ENCODE measurements around the gene FKBP4. TPM values are rescaled to one million over a fixed set of nuclear protein-coding genes. Genes with fewer than 3 reads are reported as not detected.
A peak's percentile ranks its signal among the peaks of the same experiment; 100 is the strongest.

The FKBP4 gene
- total and polyA plus RNA-seq, 7 donors, result 62.4 to 122 (median 86.2) TPM

DNA sequence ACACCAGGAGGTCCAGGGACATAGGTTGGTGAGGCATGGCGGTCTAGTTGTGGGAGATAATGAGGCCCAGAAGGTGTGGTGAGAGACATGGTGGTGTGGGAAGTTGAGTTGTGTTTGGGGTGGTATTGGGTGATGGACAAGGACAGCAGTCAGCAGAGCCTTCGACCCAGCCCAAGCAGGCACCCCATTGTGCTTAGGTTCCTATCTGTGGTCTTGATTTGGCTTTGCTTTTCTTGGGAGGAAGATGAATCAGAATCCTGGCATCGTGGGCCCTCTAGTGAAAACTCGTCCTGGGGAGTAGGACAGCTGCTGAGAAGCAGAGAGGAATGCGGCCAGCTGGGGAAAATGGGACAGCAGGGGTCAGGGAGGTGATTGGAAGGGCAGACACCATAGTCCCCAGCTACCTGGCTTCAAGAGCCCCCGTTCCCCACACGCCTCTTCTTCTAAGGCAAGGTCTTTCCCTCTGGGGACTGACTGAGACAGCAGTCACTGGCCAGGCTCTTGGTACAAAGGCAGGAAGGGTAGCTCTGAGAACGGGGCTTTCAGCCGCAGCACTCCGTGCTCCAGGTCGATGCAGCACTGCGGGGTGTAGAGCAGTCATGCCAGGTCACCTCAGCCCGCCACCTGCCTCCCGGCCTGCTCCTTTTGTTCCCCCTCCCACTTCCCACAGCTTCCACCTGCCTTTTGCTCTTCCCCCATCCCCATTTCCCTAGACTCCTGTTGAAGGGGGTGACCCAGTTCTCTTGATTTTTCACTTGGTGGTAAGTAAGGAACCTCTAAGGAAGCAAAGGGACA is 32.1 kb downstream of the FKBP4 start:
- intact Hi-C loops (cut with DNase I), result no loop called here
- TF ChIP-seq, protein P1, sequence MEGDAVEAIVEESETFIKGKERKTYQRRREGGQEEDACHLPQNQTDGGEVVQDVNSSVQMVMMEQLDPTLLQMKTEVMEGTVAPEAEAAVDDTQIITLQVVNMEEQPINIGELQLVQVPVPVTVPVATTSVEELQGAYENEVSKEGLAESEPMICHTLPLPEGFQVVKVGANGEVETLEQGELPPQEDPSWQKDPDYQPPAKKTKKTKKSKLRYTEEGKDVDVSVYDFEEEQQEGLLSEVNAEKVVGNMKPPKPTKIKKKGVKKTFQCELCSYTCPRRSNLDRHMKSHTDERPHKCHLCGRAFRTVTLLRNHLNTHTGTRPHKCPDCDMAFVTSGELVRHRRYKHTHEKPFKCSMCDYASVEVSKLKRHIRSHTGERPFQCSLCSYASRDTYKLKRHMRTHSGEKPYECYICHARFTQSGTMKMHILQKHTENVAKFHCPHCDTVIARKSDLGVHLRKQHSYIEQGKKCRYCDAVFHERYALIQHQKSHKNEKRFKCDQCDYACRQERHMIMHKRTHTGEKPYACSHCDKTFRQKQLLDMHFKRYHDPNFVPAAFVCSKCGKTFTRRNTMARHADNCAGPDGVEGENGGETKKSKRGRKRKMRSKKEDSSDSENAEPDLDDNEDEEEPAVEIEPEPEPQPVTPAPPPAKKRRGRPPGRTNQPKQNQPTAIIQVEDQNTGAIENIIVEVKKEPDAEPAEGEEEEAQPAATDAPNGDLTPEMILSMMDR (IDR thresholded peaks at IDR 0.05), result no peak
- DNase-seq, result peak in 1 of 2 donors; percentile 42
- H3K9me3 ChIP-seq, result no peaks in the 10 kb centered on the region
- 79 to 88% (median 85%) methylated on average over 14 of the region's 14 CpGs for WGBS, 3 donors
- no peak for ATAC-seq
- H3K36me3 ChIP-seq (ENCODE audit: insufficient read depth in 1 of 2, low read depth in 1 of 2), result peaks cover 11 to 100% of the 10 kb centered on the region in 2 donors
- H3K27ac ChIP-seq, result no peak overlapping the region
- no peak overlapping the region for H3K4me3 ChIP-seq
- no peaks in the 10 kb centered on the region for H3K4me1 ChIP-seq
- H3K27me3 ChIP-seq (ENCODE audit: insufficient read depth in 3 of 3, low read length in 2 of 3), result no peaks in the 10 kb centered on the region

DNA sequence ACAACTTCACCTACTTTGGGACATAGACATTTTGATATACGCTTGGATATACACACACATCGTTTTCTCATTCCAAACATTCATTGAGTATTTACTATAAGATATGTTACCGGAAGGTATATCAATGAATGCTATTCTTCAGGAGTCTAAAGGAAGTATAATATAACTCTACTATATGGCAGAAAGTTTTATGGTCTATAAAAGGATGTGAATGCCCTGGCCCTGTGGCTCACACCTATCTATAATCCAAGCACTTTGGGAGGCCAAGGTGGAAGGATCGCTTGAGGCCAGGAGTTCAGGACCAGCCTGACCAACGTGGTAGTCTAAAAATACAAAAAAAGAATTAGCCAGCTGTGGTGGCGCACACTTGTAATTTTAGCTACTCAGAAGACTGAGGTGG is 34.5 kb downstream of the FKBP4 start:
- intact Hi-C loops (cut with DNase I), result no loop called here
- Histone ChIP-seq H3K9me3 (no peaks in the 10 kb centered on the region), H3K4me1 (peaks cover under 1% of the 10 kb centered on the region), H3K27me3 (ENCODE audit: insufficient read depth in 3 of 3, low read length in 2 of 3) (no peaks in the 10 kb centered on the region), H3K27ac (no peak overlapping the region), H3K4me3 (no peak overlapping the region), H3K36me3 (ENCODE audit: insufficient read depth in 1 of 2, low read depth in 1 of 2) (peaks cover 7 to 84% of the 10 kb centered on the region in 2 donors)
- 86 to 91% (median 88%) methylated on average over 6 of the region's 6 CpGs for WGBS, 3 donors
- TF ChIP-seq, protein P1 (IDR thresholded peaks at IDR 0.05), result no peak
- ATAC-seq (no peak), DNase-seq (no peak)

DNA sequence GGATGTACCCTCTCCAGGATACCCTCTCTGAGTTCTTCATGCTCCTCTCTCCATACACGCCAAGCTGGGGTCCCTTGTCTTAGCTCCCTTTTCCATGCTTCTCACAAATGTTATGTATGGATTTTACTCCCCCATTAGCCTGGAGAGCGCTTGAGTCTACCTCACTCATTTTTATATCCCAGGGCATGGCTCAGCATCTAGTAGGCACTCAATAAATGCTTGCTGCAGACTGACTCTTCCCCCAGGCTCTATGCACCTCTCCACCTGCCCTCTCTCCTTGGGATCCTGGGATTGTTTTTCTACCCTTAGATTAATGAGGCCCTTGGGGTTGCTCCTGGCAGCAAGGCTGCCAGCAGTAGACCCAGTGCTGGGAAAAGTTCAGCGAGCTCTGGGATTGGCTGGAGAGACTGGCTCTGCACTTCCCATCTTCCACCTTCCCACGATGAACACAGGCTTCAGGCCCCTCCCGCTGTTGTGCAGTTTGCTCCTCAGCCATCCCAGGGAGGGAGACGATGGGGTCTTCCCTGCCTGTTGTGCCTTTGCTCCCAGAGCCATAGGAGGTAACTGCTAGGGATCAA is 37.9 kb downstream of the FKBP4 start:
- Histone ChIP-seq H3K27me3 (ENCODE audit: insufficient read depth in 3 of 3, low read length in 2 of 3) (no peaks in the 10 kb centered on the region), H3K36me3 (ENCODE audit: insufficient read depth in 1 of 2, low read depth in 1 of 2) (peaks cover 1 to 53% of the 10 kb centered on the region in 2 donors), H3K4me1 (peaks cover 6% of the 10 kb centered on the region), H3K27ac (no peak overlapping the region), H3K4me3 (no peak overlapping the region), H3K9me3 (no peaks in the 10 kb centered on the region)
- ATAC-seq (no peak), DNase-seq (no peak)
- TF ChIP-seq, protein P1 (IDR thresholded peaks at IDR 0.05), result no peak
- WGBS, 3 donors, result 61 to 65% (median 65%) methylated on average over 6 of the region's 6 CpGs
- intact Hi-C loops (cut with DNase I), result no loop called here

DNA sequence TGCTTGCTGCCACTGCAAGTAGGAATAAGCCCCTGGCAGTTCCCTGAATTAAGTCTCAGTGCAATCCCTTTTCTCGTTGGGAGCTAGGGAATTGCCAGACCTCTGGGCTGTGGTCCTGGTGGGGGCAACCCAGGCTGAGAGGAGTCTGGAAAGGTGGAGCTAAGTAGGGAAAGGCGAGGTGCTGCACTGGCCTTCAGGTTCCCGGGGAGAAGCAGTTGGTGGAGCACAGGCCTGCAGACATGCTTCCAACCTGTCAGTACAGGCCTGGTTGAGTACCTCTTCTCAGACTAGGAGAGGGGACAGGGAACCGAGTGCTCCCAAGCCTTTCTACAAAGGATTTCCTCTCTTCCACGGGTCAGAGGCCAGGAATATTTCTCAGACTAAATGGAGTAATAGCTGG is 38.6 kb downstream of the FKBP4 start:
- intact Hi-C loops (cut with DNase I), result no loop called here
- H3K27me3 ChIP-seq (ENCODE audit: insufficient read depth in 3 of 3, low read length in 2 of 3), result no peaks in the 10 kb centered on the region
- H3K27ac ChIP-seq, result no peak overlapping the region
- H3K36me3 ChIP-seq (ENCODE audit: insufficient read depth in 1 of 2, low read depth in 1 of 2), result peaks cover 0 to 53% of the 10 kb centered on the region in 2 donors
- peaks cover 6% of the 10 kb centered on the region for H3K4me1 ChIP-seq
- H3K4me3 ChIP-seq, result peak overlapping the region; percentile 46
- no peak for ATAC-seq
- WGBS, 3 donors, result 50 to 58% (median 52%) methylated on average over 5 of the region's 5 CpGs
- DNase-seq, result no peak
- TF ChIP-seq, protein P1 (IDR thresholded peaks at IDR 0.05), result no peak
- H3K9me3 ChIP-seq, result no peaks in the 10 kb centered on the region

Measured in psoas muscle (tissue), 8 donors.